ENCODE results near the gene KRTAP2-1.
"Not testable (repeated sequence)": the region's sequence is repeated elsewhere in the genome, so short reads cannot be mapped to it uniquely, and the experiment has no call there.

KRTAP2-1 gene

GRCh38 chr17:41069031-41069430, 21.9 kb upstream of the KRTAP2-1 start:
- no peak for TF ChIP-seq ZFX (IDR thresholded peaks at IDR 0.05)
- TF ChIP-seq CTCF (conservative IDR thresholded peaks at IDR 0.05): no peak
- no peak overlapping the region for H3K27ac ChIP-seq

GRCh38 chr17:41067281-41067680, 20.2 kb upstream of the KRTAP2-1 start:
- TF ChIP-seq ZFX (IDR thresholded peaks at IDR 0.05) (no peak), CTCF (conservative IDR thresholded peaks at IDR 0.05) (no peak)
- no peak overlapping the region for H3K27ac ChIP-seq

GRCh38 chr17:41065829-41066624, 18.9 kb upstream of the KRTAP2-1 start, which contains the start of gene KRTAP2-4:
Gene KRTAP2-4, minus strand, starts transcription at chr17:41065879. Its CDS starts 34 bp downstream, at chr17:41065845.
- TF ChIP-seq CTCF (conservative IDR thresholded peaks at IDR 0.05): no peak
- TF ChIP-seq ZFX (IDR thresholded peaks at IDR 0.05): no peak
- H3K27ac ChIP-seq: no peak within 1 kb of the TSS

GRCh38 chr17:41065016-41065689, 18.0 kb upstream of the KRTAP2-1 start:
- not testable (repeated sequence) for H3K27ac ChIP-seq

GRCh38 chr17:41064301-41064700, 17.2 kb upstream of the KRTAP2-1 start:
- H3K27ac ChIP-seq: no peak overlapping the region
- TF ChIP-seq ZFX (IDR thresholded peaks at IDR 0.05) (no peak), CTCF (conservative IDR thresholded peaks at IDR 0.05) (no peak)

- no peak for TF ChIP-seq CTCF (conservative IDR thresholded peaks at IDR 0.05)
- TF ChIP-seq ZFX (IDR thresholded peaks at IDR 0.05): no peak
- no peak overlapping the region for H3K27ac ChIP-seq
These were observed 16.3 kb upstream of the KRTAP2-1 start for GRCh38 chr17:41063449-41063848.

GRCh38 chr17:41061964-41062363, 14.8 kb upstream of the KRTAP2-1 start:
- TF ChIP-seq CTCF (conservative IDR thresholded peaks at IDR 0.05) (no peak), ZFX (IDR thresholded peaks at IDR 0.05) (no peak)
- no peak overlapping the region for H3K27ac ChIP-seq
